Forelimb muscle (tissue), 1 donor: ENCODE data around the gene ZNF138. TPM values are rescaled to one million over a fixed set of nuclear protein-coding genes. Genes with fewer than 3 reads are reported as not detected.

Experiments
- DNase-seq: peaks from one replicate; pipeline ENCODE4 v3.0.0-alpha.2; 2013; ENCODE audit warnings: low read depth
- polyA plus RNA-seq: library from polyadenylated mRNA; unstranded; fragments of 120-200 nt; gene quantifications from one replicate; pipeline ENCODE4 v1.2.1, GENCODE V29; 2013; ENCODE audit not compliant: insufficient read length

ZNF138 gene
- polyA plus RNA-seq, 1 donor, result 11.5 TPM

DNA sequence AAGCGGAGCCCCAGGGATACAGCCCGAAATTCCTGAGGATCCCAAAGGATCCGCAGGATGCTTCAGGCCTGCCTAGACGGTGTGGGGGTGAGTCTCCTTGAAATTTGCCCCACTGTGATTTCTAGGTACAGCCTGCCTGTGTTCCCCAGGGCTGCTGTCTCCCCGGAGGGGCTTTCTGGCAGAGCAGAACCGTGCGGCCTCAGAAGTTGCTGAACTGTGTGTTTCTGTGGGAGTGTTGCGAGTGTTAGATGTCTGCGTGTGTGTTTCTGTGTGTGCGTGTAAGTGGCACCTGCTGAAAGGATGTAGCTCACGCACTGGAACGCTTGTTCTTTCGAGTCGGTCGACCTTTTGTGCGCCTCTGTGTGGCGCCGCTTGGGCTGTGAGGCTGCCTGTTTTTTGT lies 81.0 kb downstream of the ZNF138 start:
- no peak for DNase-seq

DNA sequence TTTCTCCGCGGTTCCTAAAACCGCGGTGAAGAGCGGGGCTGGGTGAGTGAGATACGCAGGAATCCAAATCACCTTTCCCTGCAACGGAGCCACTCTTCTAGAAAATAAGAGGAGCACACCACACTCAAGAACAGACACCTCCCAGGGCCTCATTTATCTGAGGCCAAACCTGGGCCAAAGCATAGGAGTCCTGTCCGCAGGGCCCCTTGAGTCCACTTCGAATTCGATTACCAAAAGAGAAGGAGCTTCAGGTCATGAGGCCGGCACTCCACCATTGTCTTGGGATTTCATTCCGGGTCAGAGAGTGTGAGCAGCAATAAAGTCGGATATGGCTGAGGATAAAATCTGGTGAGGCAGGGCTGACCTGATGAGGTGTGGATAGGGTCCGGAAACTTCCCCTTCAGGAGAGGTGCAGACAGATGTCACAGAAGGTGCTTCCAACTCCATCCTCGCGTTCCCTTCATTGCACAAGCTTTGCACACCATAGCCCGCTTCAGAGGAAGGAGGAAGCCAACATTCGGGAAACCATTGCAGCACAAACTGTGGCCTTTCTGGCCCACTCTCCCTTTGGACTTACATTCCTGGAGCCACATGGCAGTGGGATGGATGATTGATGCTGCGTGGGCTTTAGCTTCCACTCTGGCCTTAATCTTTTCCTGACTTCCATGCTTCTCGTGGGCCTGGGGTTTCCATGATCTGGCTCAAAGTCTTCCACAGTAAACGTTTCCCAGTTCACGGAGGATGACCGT lies 81.6 kb downstream of the ZNF138 start:
- DNase-seq, result no peak

DNA sequence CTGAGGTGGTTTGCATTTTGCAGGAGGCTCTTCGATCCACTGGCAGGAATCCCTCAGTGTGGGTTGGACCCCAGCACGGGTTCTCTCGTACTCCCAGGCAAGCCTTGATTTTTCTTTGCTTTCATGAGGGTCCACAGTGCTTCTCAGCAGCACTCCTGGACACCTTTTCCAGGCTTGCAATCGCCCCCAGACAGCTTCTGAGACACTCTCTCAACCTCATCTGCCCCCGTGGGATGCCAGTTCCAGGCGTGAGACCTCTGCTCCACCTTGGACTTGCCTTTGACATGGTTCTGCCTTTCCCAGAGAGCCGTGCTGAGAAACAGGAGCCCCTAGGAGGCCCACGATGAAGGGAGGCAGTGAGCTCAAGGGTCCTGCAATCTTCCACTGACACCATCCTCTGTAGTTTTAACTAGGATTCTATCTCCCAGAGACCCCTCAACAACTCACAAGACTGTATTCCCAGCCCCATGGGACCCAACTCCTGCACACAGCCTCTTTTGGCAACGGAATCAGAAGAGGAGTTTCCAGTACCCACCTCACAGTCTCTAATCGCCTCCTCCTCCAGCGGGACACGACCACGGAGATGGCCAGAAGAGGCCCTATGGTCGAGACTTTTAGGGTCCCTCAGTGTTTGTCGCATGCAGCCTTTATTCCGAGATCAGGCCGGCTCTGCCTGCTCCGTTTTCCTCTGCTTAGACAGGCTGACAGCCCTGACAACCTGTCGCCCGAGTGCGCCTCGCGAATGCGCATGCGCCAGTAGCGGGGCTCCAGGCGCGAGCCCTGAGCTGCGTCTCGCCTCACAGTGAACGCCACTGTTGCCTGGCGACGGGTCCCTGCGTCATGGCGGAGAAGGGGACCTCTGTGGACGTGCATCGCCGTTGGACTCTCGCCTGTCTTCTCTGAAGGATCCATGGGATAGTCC lies 82.8 kb downstream of the ZNF138 start:
- no peak for DNase-seq

DNA sequence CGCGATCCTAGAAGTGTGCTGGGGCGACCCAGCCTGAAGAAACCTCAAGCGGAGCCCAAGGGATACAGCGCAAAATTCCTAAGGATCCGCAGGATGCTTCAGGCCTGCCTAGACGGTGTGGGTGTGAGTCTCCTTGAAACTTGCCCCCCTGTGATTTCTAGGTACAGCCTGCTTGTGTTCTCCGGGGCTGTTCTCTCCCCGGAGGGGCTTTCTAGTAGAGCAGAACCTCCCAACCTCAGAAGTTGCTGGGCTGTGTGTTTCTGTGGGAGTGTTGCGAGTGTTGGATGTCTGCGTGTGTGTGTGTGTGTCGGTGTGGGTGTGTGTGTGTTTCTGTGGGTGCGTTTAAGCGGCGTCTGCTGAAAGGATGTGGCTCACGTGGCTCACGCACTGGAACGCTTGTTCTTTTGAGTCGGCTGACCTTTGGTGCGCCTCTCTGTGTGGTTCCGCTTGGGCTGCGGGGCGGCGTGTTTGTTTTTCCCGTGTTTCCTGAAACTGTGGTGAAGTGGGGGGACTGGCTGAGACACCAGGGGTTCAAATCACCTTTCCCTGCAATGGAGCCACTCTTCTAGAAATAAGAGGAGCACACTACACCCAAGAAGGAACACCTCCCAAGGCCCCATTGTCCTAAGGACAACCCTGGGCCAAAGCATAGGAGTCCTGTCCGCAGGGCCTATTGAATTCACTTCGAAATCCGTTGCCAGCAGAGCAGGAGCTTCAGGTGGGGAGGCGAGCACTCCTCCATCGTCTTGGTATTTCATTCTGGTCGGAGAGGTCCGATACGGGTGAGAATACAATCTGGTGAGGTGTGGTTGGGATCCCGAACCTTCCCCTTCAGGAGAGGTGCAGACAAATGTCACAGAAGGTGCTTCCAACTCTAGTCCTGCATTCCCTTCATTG lies 83.7 kb downstream of the ZNF138 start:
- no peak for DNase-seq

DNA sequence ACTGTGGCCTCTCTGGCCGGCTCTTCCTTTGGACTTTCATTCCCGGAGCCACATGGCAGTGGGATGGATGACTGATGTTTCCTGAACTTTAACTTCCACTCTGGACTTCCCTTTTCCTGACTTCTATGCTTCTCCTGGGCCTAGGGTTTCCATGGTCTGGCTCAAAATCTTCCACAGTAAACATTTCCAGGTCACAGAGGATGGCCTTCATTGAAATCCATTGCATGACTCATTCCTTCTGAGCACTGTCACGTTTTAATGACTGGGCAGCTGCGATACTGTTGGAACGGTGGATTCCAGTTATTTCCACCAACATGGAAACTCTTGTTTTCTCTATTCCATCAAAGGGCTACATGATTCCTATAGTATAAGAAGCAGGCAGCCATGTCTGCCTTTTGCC lies 84.5 kb downstream of the ZNF138 start:
- no peak for DNase-seq

DNA sequence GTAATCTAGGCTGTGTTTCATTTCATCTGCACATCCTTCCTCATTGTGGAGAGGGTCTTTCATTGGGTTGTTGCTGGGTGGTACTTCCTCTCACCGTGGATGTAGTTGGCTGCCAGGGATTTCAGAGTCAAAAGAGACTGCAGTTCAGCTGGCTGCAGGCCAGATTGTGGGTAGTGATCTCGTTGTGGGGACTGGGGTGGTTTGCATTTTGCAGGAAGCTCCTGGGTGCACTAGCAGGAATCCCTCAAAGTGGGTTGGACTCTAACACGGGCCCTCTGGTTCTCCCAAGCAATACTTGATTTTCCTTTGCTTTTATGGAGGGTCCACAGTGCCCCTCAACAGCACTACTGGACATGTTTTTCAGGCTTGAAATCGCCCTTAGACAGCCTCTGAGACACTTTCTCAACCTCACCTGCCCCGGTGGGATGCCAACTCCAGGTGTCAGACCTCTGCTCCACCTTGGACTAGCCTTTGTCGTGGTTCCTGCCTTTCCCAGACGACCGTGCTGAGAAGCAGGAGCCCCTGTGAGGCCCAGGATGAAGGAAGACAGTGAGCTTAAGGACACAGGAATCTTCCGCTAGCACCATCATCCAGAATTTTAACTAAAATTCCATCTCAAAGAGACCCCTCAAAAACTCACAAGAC lies 85.0 kb downstream of the ZNF138 start:
- DNase-seq, result no peak

DNA sequence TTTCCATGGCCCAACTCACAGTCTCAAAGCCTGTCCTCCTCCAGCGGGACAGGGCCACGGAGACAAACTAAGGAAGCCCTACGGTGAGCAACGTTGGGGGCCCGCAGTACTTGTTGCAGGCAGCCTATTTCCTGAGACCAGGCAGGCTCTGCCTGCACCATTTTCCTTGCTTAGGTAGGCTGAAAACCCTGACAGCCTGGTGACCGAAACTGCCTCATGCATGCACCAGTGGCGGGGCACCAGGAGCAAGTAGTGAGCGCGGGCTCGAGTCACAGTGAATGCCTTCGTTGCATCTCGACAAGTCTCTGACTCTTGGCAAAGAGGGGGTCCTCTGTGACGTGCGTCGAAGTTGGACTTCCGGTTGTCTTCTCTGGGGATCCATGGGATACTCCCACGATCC lies 85.6 kb downstream of the ZNF138 start:
- no peak for DNase-seq

DNA sequence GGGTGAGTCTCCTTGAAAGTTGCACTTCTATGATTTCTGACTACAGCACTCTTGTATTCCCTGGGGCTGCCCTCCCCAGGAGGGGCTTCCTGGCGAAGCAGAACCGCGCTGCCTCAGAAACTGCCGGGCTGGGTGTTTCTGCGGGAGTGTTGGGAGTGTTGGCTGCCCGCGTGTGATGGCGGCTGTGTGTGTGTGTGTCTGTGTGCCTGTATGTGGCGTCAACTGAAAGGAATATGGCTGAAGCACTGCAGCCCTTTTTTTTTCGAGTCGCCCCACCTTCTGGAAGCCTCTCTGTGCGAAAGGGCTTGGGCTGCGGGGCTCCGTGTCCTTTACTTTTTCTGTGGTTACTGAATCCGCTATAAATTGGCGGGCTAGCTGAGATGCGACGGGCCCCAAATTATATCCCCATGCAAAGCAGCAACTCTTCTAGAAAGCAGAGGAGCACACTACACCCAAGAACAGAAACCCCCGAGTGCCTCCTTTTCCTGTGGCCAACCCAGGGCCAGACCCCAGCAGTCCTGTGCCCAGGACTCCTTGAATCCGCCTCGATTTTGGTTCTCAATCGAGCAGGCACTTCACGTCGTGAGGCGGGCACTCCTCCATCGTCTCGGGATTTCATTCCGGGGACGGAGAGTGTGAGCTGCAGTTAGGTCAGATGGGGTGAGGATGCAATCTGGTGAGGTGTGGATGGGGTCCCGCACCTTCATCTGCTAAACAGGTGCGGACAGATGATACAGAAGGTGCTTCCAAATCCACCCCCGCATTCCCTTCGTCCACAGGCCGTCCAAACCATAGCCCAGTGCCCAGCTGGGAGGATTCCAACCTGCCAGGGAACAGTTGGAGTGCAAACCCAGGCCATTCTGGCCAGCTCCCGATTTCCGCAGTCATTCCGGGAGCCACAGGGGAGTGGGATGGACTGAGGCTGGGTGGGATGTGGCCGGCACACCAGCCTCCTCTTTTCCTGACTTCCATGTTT lies 86.4 kb downstream of the ZNF138 start:
- no peak for DNase-seq

DNA sequence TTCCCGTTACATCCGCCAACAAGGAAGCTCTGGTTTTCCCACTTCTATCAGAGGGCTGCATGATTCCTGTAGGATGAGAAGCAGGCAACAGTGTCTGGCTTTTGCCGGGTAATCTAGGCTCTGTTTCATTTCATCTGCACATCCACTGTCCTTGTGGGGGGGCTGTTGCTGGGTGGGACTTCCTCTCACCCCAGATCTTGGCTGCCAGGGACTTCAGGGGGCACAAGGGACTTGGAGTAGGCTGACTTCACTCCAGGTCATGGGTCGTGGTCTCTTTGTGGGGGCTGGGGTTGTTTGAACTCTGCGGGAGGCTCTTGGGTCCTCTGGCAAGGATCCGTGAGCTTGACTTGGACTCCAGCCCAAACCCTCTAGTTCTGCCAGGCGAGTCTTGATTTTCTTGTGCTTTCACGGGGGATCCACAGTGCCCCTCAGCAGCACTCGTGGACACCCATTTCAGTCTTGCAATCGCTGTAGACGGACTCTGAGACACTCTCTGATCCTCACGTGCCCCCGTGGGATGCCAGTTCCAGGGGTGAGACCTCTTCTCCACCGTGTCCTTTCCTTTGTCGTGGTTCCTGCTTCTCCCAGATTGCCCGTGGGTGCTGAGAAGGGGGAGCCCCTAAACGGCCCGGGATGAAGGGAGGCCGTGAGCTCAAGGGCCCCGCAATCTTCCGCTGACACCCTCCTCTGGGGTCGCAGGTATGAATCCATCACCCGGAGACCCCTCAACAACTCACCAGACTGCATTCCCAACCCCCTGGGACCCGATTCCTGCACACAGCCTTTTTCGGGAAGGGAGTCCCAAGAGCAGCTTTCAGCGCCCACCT lies 87.4 kb downstream of the ZNF138 start:
- DNase-seq, result no peak

DNA sequence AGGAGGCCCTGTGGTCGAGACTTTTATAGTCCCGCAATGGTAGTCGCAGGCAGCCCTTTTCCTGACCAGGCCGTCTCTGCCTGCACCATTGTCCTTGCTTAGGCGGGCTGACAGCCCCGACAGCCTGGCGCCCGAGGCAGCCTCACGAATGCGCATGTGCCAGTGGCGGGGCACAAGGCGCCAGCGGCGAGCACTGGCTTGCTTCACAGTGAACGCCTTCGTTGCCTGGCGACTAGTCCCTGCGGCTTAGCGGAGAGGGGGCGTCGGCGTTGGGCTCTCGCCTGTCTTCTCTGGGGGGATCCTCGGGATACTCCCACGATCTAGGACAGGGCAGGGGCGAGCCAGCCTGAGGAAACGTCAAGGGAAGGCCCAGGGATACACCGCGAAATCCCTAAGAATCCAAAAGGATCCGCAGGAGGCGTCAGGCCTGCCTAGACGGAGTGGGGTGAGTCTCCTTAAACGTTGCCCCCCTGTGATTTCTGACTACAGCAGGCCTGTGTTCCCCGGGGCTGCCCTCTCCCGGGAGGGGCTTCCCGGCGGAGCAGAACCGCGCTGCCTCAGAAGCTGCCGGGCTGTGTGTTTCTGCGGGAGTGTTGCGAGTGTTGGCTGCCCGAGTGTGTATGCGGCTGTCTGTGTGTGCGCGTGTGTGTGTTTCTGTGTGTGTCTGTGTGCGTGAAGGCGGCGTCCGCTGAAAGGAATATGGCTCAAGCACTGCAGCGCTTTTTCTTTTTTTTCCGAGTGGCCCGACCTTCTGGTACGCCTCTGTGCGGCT lies 88.3 kb downstream of the ZNF138 start:
- DNase-seq, result no peak

Other genes with a start within 250 kb of the ZNF138 start
- 9.5 TPM for gene ZNF680, start 231.4 kb upstream of the ZNF138 start, polyA plus RNA-seq
- 4.8 TPM for gene ZNF107, start 128.3 kb upstream of the ZNF138 start, polyA plus RNA-seq
- 4.5 TPM for gene ZNF273, start 108.8 kb downstream of the ZNF138 start, polyA plus RNA-seq
- gene ZNF117, start 196.6 kb downstream of the ZNF138 start, polyA plus RNA-seq, result 18.9 TPM
- gene ERV3-1, start 212.3 kb downstream of the ZNF138 start, polyA plus RNA-seq, result 19.9 TPM